RWPE2 (cell line): ENCODE results near the gene ASXL3.

Experiments used
- ATAC-seq: fragments of 200-7000 bp; cut with Tn5 transposase; 3 replicates; pipeline ENCODE4 v1.9.1; 2021; ENCODE audit warnings: low read depth
- DNase-seq: peaks from one replicate; pipeline ENCODE4 v3.0.0-alpha.2; 2020; ENCODE audit warnings: low spot score
- H3K27ac ChIP-seq: fragments of 450-650 bp; 2 replicates; pipeline ENCODE4 v1.5.1; 2017; ENCODE audit warnings: mild to moderate bottlenecking; ENCODE audit not compliant: poor library complexity, severe bottlenecking
- H3K27me3 ChIP-seq: fragments of 250-450 bp; sonication (Bioruptor Pico); 2 replicates; pipeline ENCODE4 v1.5.1; 2021; ENCODE audit warnings: mild to moderate bottlenecking, moderate library complexity; ENCODE audit not compliant: insufficient read depth, poor library complexity, severe bottlenecking
- H3K36me3 ChIP-seq: fragments of 250-450 bp; sonication (Bioruptor Pico); 2 replicates; pipeline ENCODE4 v1.5.1; 2020; ENCODE audit warnings: low read depth, mild to moderate bottlenecking, moderate library complexity
- H3K4me1 ChIP-seq: fragments of 250-450 bp; sonication (Bioruptor Pico); 2 replicates; pipeline ENCODE4 v1.5.1; 2021; ENCODE audit warnings: mild to moderate bottlenecking, moderate library complexity; ENCODE audit not compliant: insufficient read depth, poor library complexity, severe bottlenecking
- H3K4me3 ChIP-seq: fragments of 250-450 bp; sonication (Bioruptor Pico); 2 replicates; pipeline ENCODE4 v1.5.1; 2021; ENCODE audit warnings: mild to moderate bottlenecking, moderate library complexity; ENCODE audit not compliant: severe bottlenecking
- H3K9me3 ChIP-seq: fragments of 250-450 bp; sonication (Bioruptor Pico); 2 replicates; pipeline ENCODE4 v1.5.1; 2021; ENCODE audit warnings: mild to moderate bottlenecking, moderate library complexity; ENCODE audit not compliant: severe bottlenecking
- TF ChIP-seq, protein P1 (sequence below): fragments of 450-650 bp; IDR thresholded peaks from one replicate; pipeline ENCODE4 v1.5.1; 2017; ENCODE audit warnings: mild to moderate bottlenecking, moderate library complexity; ENCODE audit not compliant: poor library complexity, severe bottlenecking

Gene ASXL3

DNA sequence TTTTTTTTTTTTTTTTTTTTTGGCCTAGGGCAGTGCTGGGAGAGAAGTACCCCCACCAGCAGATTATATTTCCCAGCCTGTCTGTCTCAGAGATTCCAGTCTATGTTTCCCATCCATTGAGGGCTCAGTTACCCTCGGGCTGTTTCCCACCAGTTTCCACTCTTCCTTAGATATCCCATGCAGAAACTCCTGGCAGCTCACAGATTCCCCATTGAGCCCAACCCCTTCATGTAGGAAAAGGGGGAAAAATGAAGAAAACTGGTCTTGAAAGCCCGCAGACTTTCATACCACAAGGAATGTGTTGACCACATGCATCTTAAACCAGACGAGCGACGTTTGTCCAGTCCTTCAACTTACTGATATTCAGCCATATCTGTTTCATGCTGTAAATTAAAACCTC lies 15.2 kb downstream of the ASXL3 start:
- Histone ChIP-seq H3K27me3 (peaks cover 8% of the 10 kb centered on the region), H3K9me3 (no peaks in the 10 kb centered on the region), H3K4me3 (no peak overlapping the region), H3K36me3 (no peaks in the 10 kb centered on the region), H3K27ac (no peak overlapping the region), H3K4me1 (peaks cover 9% of the 10 kb centered on the region)
- DNase-seq (no peak), ATAC-seq (no peak)
- TF ChIP-seq, protein P1, sequence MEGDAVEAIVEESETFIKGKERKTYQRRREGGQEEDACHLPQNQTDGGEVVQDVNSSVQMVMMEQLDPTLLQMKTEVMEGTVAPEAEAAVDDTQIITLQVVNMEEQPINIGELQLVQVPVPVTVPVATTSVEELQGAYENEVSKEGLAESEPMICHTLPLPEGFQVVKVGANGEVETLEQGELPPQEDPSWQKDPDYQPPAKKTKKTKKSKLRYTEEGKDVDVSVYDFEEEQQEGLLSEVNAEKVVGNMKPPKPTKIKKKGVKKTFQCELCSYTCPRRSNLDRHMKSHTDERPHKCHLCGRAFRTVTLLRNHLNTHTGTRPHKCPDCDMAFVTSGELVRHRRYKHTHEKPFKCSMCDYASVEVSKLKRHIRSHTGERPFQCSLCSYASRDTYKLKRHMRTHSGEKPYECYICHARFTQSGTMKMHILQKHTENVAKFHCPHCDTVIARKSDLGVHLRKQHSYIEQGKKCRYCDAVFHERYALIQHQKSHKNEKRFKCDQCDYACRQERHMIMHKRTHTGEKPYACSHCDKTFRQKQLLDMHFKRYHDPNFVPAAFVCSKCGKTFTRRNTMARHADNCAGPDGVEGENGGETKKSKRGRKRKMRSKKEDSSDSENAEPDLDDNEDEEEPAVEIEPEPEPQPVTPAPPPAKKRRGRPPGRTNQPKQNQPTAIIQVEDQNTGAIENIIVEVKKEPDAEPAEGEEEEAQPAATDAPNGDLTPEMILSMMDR = no peak

DNA sequence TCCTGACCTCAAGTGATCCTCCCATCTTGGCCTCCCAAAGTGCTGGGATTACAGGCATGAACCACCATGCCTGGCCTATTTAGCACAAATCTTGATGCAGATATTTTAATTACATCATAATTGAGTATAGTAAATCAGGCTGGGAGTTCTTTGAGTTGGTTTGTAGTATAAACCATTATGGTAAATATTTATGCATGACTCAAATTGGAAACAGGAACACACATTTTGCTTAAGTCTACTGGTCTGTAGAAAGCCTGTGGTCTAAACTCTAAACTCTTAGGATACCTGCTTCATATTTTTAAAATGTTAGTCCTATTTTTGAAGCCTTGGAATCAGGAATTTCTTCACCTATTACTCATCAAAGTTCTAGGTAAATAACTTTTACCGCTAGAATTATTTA lies 16.8 kb downstream of the ASXL3 start:
- Histone ChIP-seq H3K9me3 (no peaks in the 10 kb centered on the region), H3K36me3 (no peaks in the 10 kb centered on the region), H3K4me3 (no peak overlapping the region), H3K27ac (no peak overlapping the region), H3K27me3 (peaks cover 16% of the 10 kb centered on the region), H3K4me1 (peaks cover 9% of the 10 kb centered on the region)
- TF ChIP-seq, protein P1 = no peak
- DNase-seq (no peak), ATAC-seq (no peak)

DNA sequence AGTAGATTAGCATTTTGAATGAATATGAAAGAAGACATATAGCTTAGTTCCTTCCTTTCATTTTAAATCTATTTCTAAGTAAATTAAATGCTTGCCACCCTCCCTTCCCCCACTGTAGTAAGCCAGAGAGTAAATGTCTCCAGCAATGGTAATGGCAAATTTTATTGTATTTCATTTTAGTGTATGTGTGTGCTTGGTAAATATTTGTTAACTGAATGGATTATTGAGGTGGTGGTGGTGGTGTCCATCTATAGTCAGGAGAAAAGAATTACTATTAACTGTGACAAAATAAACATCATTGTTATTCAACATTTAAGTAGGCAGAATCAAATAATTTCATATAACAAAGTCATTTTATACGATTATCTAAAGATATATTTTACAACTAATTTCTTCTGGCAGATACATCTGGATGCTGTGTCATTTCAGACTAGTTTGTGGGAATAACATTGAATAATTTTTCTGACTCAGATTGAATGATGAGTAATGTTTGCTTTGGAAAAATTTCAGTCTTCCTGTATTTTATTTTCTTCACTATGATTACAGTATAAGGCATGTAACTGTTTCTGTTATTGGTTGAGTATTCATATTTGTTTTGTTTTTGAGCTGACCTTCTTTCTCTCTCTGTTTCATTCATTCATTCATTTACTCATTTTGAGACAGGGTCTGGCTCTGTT lies 18.3 kb downstream of the ASXL3 start:
- Histone ChIP-seq H3K36me3 (no peaks in the 10 kb centered on the region), H3K4me3 (no peak overlapping the region), H3K9me3 (no peaks in the 10 kb centered on the region), H3K27ac (no peak overlapping the region), H3K4me1 (peaks cover 9% of the 10 kb centered on the region), H3K27me3 (peaks cover 21% of the 10 kb centered on the region)
- TF ChIP-seq, protein P1 = no peak
- peak; percentile 92 for ATAC-seq
- DNase-seq = no peak

DNA sequence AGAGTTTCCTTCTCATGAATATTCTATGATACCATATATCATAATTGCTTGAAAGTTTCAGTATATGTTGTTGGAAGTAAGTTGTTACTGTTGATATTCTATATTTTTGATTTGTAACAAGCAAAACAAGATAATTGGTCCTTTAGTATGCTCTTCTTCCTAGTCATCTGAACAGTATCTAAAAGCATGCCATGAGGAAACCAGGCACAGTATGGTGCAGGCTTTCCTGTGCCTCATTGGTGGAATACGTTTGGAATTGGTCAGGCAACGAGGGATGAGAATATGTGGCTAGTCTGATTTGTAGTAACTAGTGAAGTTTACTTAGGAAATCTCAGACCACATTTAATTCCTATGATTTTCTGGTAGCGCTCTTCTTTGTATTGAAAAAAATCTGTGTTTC lies 22.8 kb downstream of the ASXL3 start:
- ATAC-seq (no peak), DNase-seq (no peak)
- Histone ChIP-seq H3K36me3 (no peaks in the 10 kb centered on the region), H3K9me3 (no peaks in the 10 kb centered on the region), H3K27me3 (peaks cover 20% of the 10 kb centered on the region), H3K27ac (no peak overlapping the region), H3K4me3 (no peak overlapping the region), H3K4me1 (peaks cover 9% of the 10 kb centered on the region)
- TF ChIP-seq, protein P1 = no peak

- Histone ChIP-seq H3K9me3 (no peaks in the 10 kb centered on the region), H3K27ac (no peak overlapping the region), H3K36me3 (no peaks in the 10 kb centered on the region), H3K27me3 (peaks cover 20% of the 10 kb centered on the region), H3K4me3 (no peak overlapping the region), H3K4me1 (no peaks in the 10 kb centered on the region)
- DNase-seq (no peak), ATAC-seq (no peak)
- TF ChIP-seq, protein P1 = no peak
Observed at GRCh38 chr18:33603454-33603853, 25.4 kb downstream of the ASXL3 start.
